HG03457 (cell line): Measurements from ENCODE around the gene GPA33.
"Not testable (repeated sequence)": the region's sequence is repeated elsewhere in the genome, so short reads cannot be mapped to it uniquely, and the experiment has no call there.

Experiments
- ATAC-seq: cut with Tn5 transposase; IDR thresholded peaks from one replicate; pipeline ENCODE4 v1.9.1; 2021; ENCODE audit warnings: moderate number of reproducible peaks; ENCODE audit not compliant: unreplicated experiment

Gene GPA33

DNA sequence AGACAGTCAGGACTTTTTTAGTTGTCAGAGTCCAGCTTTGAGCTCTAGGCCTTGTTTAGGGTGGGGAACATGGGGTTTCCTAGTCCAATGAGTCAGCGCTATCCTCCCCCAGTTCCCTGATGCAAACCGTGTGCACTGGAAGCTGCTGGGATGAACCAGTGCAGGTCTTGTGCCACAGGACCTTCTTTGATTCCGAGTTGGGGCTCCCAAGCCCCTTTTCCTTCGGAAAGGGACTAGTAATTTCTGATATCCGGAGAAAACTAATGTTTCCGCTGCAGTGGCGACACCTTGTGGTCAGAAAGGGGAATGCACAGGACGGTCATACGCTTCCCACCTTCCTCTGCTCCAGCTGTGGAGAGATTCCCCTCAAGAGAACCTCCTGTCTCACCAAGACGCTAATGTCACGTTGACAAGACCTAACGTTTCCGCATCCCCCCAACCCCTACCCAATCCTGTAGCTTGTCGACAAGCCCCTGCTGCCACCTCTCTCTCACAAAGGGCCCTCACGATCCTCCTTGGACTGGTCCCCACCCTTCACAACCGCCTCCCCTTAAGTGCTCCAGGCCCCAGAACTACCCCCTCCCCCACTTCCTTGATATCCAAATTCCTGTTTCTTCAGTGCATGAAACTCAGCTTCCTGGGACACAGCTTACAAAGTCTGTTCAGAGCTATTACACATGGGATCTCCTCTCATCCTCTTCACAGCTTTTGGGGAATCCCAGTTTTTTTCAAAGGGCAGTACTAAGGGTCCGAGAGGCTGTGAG is 30.9 kb downstream of the GPA33 start:
- no peak for ATAC-seq

DNA sequence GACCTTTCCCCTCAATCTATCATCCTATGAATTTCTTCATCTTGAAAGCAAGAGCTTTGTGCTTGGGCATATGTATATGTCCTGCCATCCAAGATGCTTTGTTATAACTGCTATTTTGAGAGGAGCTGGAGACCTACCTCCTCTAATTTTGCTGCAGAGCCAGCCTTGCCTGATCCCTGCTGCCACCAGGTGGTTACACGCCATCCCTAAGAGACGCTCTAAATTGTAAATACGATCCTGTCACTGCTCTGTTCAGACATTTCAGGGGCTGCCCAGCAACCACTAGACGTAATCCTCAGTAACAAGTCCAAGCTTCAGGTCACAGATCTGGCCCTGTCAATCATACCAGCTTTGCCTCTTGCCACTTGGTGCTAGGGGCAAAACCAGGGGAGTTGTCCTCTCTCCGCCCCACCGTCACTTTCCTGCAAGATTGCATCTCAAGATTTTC is 32.9 kb downstream of the GPA33 start:
- ATAC-seq: no peak

- ATAC-seq: no peak
These were observed 33.5 kb downstream of the GPA33 start for GRCh38 chr1:167056529-167057231.

- ATAC-seq: no peak
These were observed 35.1 kb downstream of the GPA33 start for GRCh38 chr1:167054946-167055630.

- ATAC-seq: no peak
These were observed 35.6 kb downstream of the GPA33 start for GRCh38 chr1:167054531-167054930.

- no peak for ATAC-seq
These were observed 37.8 kb downstream of the GPA33 start for GRCh38 chr1:167052389-167052788.

DNA sequence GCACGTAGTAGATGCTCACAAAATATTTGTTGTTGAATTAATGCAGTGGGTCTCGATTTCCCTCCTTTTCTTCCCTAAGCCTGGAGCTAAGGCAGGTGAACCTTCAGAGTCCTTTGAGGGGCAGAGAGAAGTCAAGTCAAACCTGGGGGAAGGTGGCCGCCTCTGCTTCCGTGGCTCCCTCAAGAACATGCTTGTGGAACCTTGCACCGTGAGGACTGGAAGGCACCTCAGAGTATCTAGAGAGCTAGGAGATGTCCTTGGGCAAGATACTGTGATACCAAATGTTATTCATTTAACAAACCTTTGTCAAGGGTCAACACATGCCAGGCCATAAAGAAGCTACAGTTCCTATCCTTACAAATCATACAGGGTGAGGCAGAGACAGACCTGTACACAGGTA is 38.3 kb downstream of the GPA33 start:
- ATAC-seq: no peak

GRCh38 chr1:167043752-167044488 is 46.3 kb downstream of the GPA33 start:
- ATAC-seq: peak; percentile 96

DNA sequence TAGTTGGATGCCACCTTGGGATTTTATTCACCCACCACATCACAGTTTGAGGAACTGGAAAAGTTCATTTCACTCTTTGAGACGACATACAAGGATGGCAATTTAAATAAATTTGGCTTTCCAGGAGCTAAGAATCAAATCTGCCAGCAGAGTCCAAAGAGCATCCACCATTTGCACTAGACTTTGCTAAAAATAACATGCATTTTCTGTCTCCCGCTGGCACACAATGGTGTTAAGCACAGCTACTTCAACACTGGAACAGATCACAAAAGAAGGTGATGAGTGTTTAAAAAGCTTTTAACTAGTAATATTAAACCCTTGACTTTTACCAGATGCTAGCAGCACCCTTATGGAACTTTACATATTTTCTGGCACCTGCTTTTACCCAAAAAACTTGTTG is 56.5 kb downstream of the GPA33 start:
- no peak for ATAC-seq

DNA sequence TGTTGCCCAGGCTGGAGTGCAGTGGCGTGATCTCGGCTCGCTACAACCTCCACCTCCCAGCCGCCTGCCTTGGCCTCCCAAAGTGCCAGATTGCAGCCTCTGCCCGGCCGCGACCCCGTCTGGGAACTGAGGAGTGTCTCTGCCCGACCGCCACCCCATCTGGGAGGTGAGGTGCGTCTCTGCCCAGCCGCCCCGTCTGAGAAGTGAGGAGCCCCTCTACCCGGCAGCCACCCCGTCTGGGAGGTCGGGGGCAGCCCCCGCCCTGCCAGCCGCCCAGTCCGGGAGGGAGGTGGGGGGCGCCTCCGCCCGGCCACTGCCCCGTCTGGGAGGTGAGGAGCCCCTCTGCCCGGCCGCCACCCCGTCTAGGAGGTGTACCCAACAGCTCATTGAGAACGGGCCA is 60.6 kb downstream of the GPA33 start:
- not testable (repeated sequence) for ATAC-seq

GRCh38 chr1:167022384-167022783 is 67.8 kb downstream of the GPA33 start:
- ATAC-seq: peak; percentile 76

DNA sequence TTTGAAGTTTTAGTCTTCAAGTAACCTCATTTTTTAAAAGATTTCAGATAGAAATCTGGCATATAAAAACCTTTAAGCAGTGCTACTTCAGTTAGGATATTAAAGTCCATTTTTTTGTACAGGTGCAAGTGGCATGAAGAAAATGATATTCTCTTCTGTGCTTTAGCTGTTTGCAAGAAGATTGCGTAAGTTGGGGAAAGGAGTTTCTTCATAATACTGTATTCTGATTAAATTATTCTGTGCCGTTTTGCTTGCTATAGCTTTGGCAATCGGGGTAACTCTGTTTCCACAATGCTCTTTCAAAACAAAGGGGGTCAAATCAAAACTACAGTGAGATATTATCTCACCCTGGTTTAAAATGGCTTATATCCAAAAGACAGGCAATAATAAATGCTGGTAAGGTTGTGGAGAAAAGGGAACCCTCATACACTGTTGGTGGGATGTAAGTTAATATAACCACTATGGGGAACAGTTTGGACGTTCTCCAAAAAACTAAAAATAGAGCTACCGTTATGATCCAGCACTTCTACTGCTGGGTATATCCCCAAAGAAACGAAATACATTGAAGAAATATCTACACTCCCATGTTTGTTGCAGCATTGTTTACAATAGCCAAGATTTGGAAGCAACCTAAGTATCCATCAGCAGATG is 74.0 kb downstream of the GPA33 start:
- no peak for ATAC-seq

DNA sequence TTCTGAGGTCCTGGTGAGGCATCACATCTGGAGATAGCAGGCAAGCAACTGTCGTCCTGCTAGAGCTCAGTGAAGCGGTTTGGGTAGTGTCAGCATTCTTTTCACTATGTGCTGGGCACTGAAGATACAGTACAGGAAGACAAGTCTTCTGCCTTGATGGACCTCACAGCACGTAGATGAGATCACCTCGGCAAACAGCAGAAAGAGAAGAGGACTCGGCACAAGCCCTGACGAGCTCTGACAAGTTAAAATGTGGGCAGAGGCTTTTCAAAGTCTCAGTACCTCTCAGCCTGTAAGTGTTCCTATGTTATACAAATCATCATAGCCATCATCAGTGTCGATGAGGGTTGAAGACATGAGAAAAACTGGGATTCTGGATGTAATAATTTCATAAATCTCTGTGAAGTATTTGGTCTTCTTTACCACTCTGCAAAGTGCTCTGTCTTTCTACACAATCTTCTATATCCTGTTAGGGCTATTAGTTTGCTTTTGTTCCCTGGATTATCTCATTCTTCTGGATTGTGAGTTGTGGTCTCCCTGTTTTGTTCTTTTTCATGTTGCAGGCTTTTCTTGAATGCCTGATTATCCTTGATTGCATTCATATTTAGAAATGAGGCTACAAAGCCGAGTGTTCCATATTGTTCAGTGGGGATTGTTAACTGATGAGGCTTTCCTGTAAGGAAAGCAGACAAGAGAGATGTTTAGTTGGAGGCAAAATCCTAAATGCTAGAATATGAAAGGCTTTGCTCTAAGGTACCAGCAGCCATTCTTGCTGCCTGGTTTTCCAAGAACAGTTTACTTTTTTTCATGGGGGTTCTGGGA is 76.9 kb downstream of the GPA33 start:
- no peak for ATAC-seq

GRCh38 chr1:167012570-167012969 is 77.6 kb downstream of the GPA33 start:
- no peak for ATAC-seq

- no peak for ATAC-seq
These were observed 78.5 kb downstream of the GPA33 start for GRCh38 chr1:167011560-167012191.

DNA sequence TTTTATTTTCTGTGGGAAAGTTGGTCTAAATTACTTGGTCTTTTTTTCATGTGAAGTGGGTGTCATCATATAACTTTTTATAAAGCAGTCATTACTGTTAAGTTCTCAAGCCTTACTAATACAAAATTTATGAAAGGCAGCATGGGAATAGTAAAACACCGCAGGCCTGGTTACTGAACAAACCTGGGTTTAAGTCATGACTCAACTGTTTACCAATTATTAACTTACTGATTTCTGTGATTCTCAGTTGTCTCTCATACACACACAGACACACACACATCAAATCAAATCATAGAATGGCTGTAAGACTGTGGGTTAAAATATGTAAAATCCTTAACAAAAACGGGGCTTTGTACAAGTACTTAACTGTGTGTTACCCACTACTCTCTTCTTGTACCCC is 86.5 kb downstream of the GPA33 start:
- no peak for ATAC-seq
